Measurements from ENCODE around the gene TLK2.

DNA sequence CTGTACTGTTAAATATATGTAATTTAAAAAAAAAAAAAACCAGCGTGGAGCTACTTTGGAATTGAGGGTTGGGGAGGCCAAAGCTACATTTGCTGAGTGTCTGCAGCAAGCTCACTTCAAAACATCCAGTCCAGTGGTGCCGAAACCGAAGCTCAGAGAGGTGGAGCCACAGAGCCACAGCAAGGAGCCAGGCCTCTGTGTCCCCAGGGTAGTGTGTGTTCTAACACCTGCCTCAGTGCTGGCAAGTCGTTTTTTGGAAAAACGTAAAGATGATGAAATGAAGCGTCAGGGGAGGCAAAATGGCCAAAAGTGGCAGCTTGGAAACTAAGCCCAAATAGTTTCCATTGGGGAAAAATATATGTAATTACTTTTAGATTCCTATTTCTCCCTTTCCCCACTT is 112.7 kb downstream of the TLK2 start:
- TF ChIP-seq GATA3 (IDR thresholded peaks at IDR 0.05; ENCODE audit: low read depth, low read length) (no peak), GATA2 (IDR thresholded peaks at IDR 0.05; ENCODE audit: low read depth, low read length) (no peak)

Measured in SH-SY5Y (cell line).